ENCODE measurements around the gene LIPE. TPM values are rescaled to one million over a fixed set of nuclear protein-coding genes. Genes with fewer than 3 reads are reported as not detected.
A peak's percentile ranks its signal among the peaks of the same experiment; 100 is the strongest.

The LIPE gene
- total RNA-seq, 4 donors from 2014 or later, result 9.5 to 26.0 TPM; not detected in 2

GRCh38 chr19:42443944-42444398, 16.8 kb upstream of the LIPE start:
- DNase-seq, result no peak

GRCh38 chr19:42442833-42443232, 15.6 kb upstream of the LIPE start, which contains the start of gene CXCL17:
CXCL17 (minus strand) TSS chr19:42442946; CDS start chr19:42442832, 114 bp downstream.
- DNase-seq, result no peak
- Histone ChIP-seq H3K36me3 (no peaks in the 10 kb centered on the region), H3K9me3 (no peaks in the 10 kb centered on the region), H3K27ac (no peak within 1 kb of the TSS), H3K27me3 (no peaks in the 10 kb centered on the region), H3K4me1 (no peaks in the 10 kb centered on the region), H3K4me3 (no peak within 1 kb of the TSS)
- intact Hi-C loops (cut with DNase I; ENCODE audit: low total_unique reads), result no loop called here
- no peak for TF ChIP-seq CTCF (IDR thresholded peaks at IDR 0.05)
- no peak for TF ChIP-seq POLR2A (IDR thresholded peaks at IDR 0.05)

More at GRCh38 chr19:42443944-42444398, 16.8 kb upstream of the LIPE start:
- TF ChIP-seq CTCF (IDR thresholded peaks at IDR 0.05), result no peak
- no peak for TF ChIP-seq POLR2A (IDR thresholded peaks at IDR 0.05)
- Histone ChIP-seq H3K9me3 (no peaks in the 10 kb centered on the region), H3K27me3 (no peaks in the 10 kb centered on the region), H3K4me1 (no peaks in the 10 kb centered on the region), H3K27ac (no peak overlapping the region), H3K4me3 (no peak overlapping the region), H3K36me3 (no peaks in the 10 kb centered on the region)
- intact Hi-C loops (cut with DNase I; ENCODE audit: low total_unique reads), result no loop called here

GRCh38 chr19:42441049-42441445, 13.9 kb upstream of the LIPE start:
- DNase-seq, result no peak
- H3K36me3 ChIP-seq, result no peaks in the 10 kb centered on the region
- no peaks in the 10 kb centered on the region for H3K4me1 ChIP-seq
- no peak overlapping the region for H3K4me3 ChIP-seq
- intact Hi-C loops (cut with DNase I; ENCODE audit: low total_unique reads), result no loop called here
- H3K27ac ChIP-seq, result no peak overlapping the region
- H3K9me3 ChIP-seq, result no peaks in the 10 kb centered on the region
- TF ChIP-seq POLR2A (IDR thresholded peaks at IDR 0.05), result no peak
- TF ChIP-seq CTCF (IDR thresholded peaks at IDR 0.05), result no peak
- no peaks in the 10 kb centered on the region for H3K27me3 ChIP-seq

- Histone ChIP-seq H3K27me3 (no peaks in the 10 kb centered on the region), H3K36me3 (no peaks in the 10 kb centered on the region), H3K27ac (no peak overlapping the region), H3K4me1 (no peaks in the 10 kb centered on the region), H3K9me3 (no peaks in the 10 kb centered on the region), H3K4me3 (no peak overlapping the region)
- TF ChIP-seq POLR2A (IDR thresholded peaks at IDR 0.05), result no peak
- TF ChIP-seq CTCF (IDR thresholded peaks at IDR 0.05), result peak; percentile 60 to 65 (median 62)
- intact Hi-C loops (cut with DNase I; ENCODE audit: low total_unique reads), result no loop called here
- DNase-seq, result peak; percentile 35 to 44
These were observed 13.3 kb upstream of the LIPE start for GRCh38 chr19:42440357-42441048.

GRCh38 chr19:42436006-42436405, 8.8 kb upstream of the LIPE start:
- H3K27ac ChIP-seq, result no peak overlapping the region
- no peak overlapping the region for H3K4me3 ChIP-seq
- H3K27me3 ChIP-seq, result no peaks in the 10 kb centered on the region
- intact Hi-C loops (cut with DNase I; ENCODE audit: low total_unique reads), result no loop called here
- H3K4me1 ChIP-seq, result no peaks in the 10 kb centered on the region
- H3K36me3 ChIP-seq, result no peaks in the 10 kb centered on the region
- no peak for TF ChIP-seq POLR2A (IDR thresholded peaks at IDR 0.05)
- no peak for TF ChIP-seq CTCF (IDR thresholded peaks at IDR 0.05)
- DNase-seq, result no peak
- H3K9me3 ChIP-seq, result no peaks in the 10 kb centered on the region

Measured in uterus (tissue), 4 donors.